HG02943 (cell line): ENCODE data around the gene CPSF6.
"Not testable (repeated sequence)": the region's sequence is repeated elsewhere in the genome, so short reads cannot be mapped to it uniquely, and the experiment has no call there.

Experiments used
- ATAC-seq: cut with Tn5 transposase; IDR thresholded peaks from one replicate; pipeline ENCODE4 v1.9.1; 2021; ENCODE audit warnings: mild to moderate bottlenecking, low read depth, moderate library complexity; ENCODE audit not compliant: unreplicated experiment

CPSF6 gene

GRCh38 chr12:69254862-69255261, 15.5 kb downstream of the CPSF6 start:
- no peak for ATAC-seq

- no peak for ATAC-seq
Observed at GRCh38 chr12:69258655-69259054, 19.3 kb downstream of the CPSF6 start.

- no peak for ATAC-seq
Observed at GRCh38 chr12:69262264-69262974, 23.1 kb downstream of the CPSF6 start.

- ATAC-seq = no peak
Observed at GRCh38 chr12:69265205-69265604, 25.8 kb downstream of the CPSF6 start.

- not testable (repeated sequence) for ATAC-seq
Observed at GRCh38 chr12:69265633-69266032, 26.3 kb downstream of the CPSF6 start.

GRCh38 chr12:69266036-69266635, 26.8 kb downstream of the CPSF6 start:
- no peak for ATAC-seq

GRCh38 chr12:69269736-69270135, 30.4 kb downstream of the CPSF6 start:
- no peak for ATAC-seq

GRCh38 chr12:69272511-69272910, 33.1 kb downstream of the CPSF6 start:
- ATAC-seq = no peak

- no peak for ATAC-seq
Observed at GRCh38 chr12:69274861-69275260, 35.5 kb downstream of the CPSF6 start.

GRCh38 chr12:69275471-69275891, 36.1 kb downstream of the CPSF6 start:
- no peak for ATAC-seq

GRCh38 chr12:69278814-69279782, 39.7 kb downstream of the CPSF6 start:
- no peak for ATAC-seq

GRCh38 chr12:69284131-69284530, 44.8 kb downstream of the CPSF6 start:
- no peak for ATAC-seq

- ATAC-seq = no peak
Observed at GRCh38 chr12:69287556-69287955, 48.2 kb downstream of the CPSF6 start.

- peak; percentile 98 for ATAC-seq
Observed at GRCh38 chr12:69290545-69291277, 51.3 kb downstream of the CPSF6 start.

- ATAC-seq = no peak
Observed at GRCh38 chr12:69291278-69291593, 51.9 kb downstream of the CPSF6 start.

- ATAC-seq = no peak
Observed at GRCh38 chr12:69298133-69298532, 58.8 kb downstream of the CPSF6 start.

- no peak for ATAC-seq
Observed at GRCh38 chr12:69298947-69299346, 59.6 kb downstream of the CPSF6 start.

GRCh38 chr12:69304284-69304683, 64.9 kb downstream of the CPSF6 start:
- ATAC-seq = no peak

- ATAC-seq = no peak
Observed at GRCh38 chr12:69309461-69309860, 70.1 kb downstream of the CPSF6 start.

GRCh38 chr12:69313209-69313608, 73.8 kb downstream of the CPSF6 start:
- ATAC-seq = no peak

GRCh38 chr12:69316784-69317183, 77.4 kb downstream of the CPSF6 start:
- not testable (repeated sequence) for ATAC-seq
